ENCODE measurements around the gene PFKL. TPM values are rescaled to one million over a fixed set of nuclear protein-coding genes. Genes with fewer than 3 reads are reported as not detected.

The PFKL gene
- total and polyA plus RNA-seq, 2 of the 8 experiments (the other 6 are each of a cell fraction or from before 2014, with no cell fraction given) = 80.2 to 82.3 TPM

DNA sequence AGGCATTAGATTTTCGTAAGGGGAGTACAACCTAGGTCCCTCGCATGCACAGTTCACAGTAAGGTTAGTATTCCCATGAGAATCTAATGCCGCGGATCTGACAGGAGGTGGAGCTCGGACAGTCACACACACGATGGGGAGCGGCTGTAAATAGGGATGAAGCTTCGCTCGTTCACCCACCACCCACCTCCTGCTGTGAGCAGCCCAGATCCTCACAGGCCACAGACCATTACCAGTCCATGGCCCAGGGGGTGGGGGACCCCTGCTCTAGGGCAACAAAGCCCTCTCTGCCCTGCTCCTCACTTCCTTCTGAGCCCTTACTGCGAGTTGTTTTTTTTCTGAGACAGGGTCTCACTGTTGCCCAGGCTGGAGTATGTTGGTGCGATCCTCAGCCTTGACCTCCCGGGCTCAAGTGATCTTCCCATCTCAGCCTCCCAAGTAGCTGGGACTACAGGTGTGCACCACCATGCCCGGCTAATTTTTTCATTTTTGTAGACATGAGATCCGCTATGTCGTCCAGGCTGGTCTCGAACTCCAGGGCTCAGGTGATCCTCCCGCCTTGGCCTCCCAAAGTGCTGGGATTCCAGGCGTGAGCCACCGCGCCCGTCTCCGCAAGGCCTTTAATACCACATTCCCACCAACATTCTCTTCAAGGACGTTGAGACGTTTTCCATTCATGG is 74.9 kb downstream of the PFKL start:
- Histone ChIP-seq H4K8ac (ENCODE audit: extremely low read depth, insufficient read depth, low read length) (no peak overlapping the region), H3K36me3 (ENCODE audit: control insufficient read depth in 2 of 4, insufficient read depth in 4 of 4, low read length in 3 of 4) (no peaks in the 10 kb centered on the region), H4K5ac (ENCODE audit: insufficient read length, low read depth, low read length) (no peak overlapping the region), H3K4me2 (ENCODE audit: insufficient read depth in 1 of 2, low read depth in 2 of 2, low read length in 2 of 2) (no peak overlapping the region), H4K20me1 (replicated peaks in 1 of 2; ENCODE audit: control insufficient read depth in 1 of 2, insufficient read depth in 2 of 2, low read length in 2 of 2) (no peaks in the 10 kb centered on the region), H3K14ac (ENCODE audit: insufficient read length) (no peak overlapping the region), H3K9me3 (ENCODE audit: insufficient read depth in 2 of 2, low read depth in 1 of 2, low read length in 1 of 2) (peaks cover 6 to 14% of the 10 kb centered on the region in 2 experiments; a peak in 3 of 4 replicates), H3K56ac (replicated peaks; ENCODE audit: insufficient read length, low read depth, low read length) (no peak overlapping the region), H3K23me2 (ENCODE audit: low read depth, low read length) (no peaks in the 10 kb centered on the region; the same call in 1 of the 2 replicates), H3K23ac (ENCODE audit: insufficient read length) (no peak overlapping the region), H2BK5ac (ENCODE audit: low read depth, low read length) (no peak overlapping the region), H2BK12ac (ENCODE audit: low read depth, low read length) (no peak overlapping the region), H3K4me3 (ENCODE audit: extremely low read depth in 1 of 4, insufficient read depth in 2 of 4, low read depth in 3 of 4, low read length in 4 of 4) (no peak overlapping the region), H2BK15ac (ENCODE audit: low read length) (no peak overlapping the region), H2BK120ac (replicated peaks; ENCODE audit: low read depth, low read length) (no peak overlapping the region), H2BK20ac (ENCODE audit: low read length) (no peak overlapping the region), H3K79me2 (ENCODE audit: control insufficient read depth in 1 of 2, insufficient read depth in 2 of 2, low read length in 2 of 2) (no peaks in the 10 kb centered on the region), H2AK5ac (ENCODE audit: low read depth, low read length) (no peak overlapping the region), H2AFZ (ENCODE audit: low read length) (no peak overlapping the region), H3K27ac (ENCODE audit: low read depth, low read length) (no peak overlapping the region), H3K9ac (replicated peaks in 1 of 4; ENCODE audit: extremely low read depth in 1 of 4, low read depth in 3 of 4, low read length in 3 of 4) (no peak overlapping the region), H3K18ac (ENCODE audit: extremely low read depth, low read length) (no peak overlapping the region), H3K79me1 (ENCODE audit: low read depth, low read length) (no peaks in the 10 kb centered on the region), H3K27me3 (replicated peaks in 1 of 4; ENCODE audit: control insufficient read depth in 3 of 4, extremely low read depth in 1 of 4, insufficient read depth in 3 of 4, low read length in 3 of 4) (peaks cover 0 to 11% (median 11%) of the 10 kb centered on the region in 4 experiments; a peak in 4 of 7 replicates), H3K4ac (replicated peaks; ENCODE audit: insufficient read length, low read depth, low read length) (no peak overlapping the region), H4K91ac (replicated peaks; ENCODE audit: insufficient read length, low read length) (no peak overlapping the region), H3K4me1 (replicated peaks in 1 of 4; ENCODE audit: control insufficient read depth in 3 of 4, insufficient read depth in 4 of 4, low read length in 3 of 4) (peaks cover 0 to 6% (median 4%) of the 10 kb centered on the region in 4 experiments; a peak in 6 of 7 replicates)
- TF ChIP-seq KDM5A (IDR thresholded peaks at IDR 0.05; ENCODE audit: low read length) (no peak), TCF12 (IDR thresholded peaks at IDR 0.05; ENCODE audit: low read depth, low read length) (no peak), GTF2F1 (IDR thresholded peaks at IDR 0.05; ENCODE audit: borderline replicate concordance, low read depth, low read length) (no peak), POLR2A (IDR thresholded peaks at IDR 0.05; ENCODE audit: control extremely low read depth in 1 of 2, low read depth in 2 of 2, low read length in 2 of 2) (no peak), CHD2 (IDR thresholded peaks at IDR 0.05; ENCODE audit: low read length) (no peak)
- TF ChIP-seq, protein P1, sequence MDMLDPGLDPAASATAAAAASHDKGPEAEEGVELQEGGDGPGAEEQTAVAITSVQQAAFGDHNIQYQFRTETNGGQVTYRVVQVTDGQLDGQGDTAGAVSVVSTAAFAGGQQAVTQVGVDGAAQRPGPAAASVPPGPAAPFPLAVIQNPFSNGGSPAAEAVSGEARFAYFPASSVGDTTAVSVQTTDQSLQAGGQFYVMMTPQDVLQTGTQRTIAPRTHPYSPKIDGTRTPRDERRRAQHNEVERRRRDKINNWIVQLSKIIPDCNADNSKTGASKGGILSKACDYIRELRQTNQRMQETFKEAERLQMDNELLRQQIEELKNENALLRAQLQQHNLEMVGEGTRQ (IDR thresholded peaks at IDR 0.05; ENCODE audit: low read length) = no peak
- 93% methylated on average over 24 of the region's 24 CpGs; no CpG with 5 or more reads in 1 of the 2 experiments for WGBS, 2 experiments (ENCODE audit: extremely low coverage in 1 of 2, insufficient coverage in 1 of 2, insufficient read length in 1 of 2, insufficient replicate concordance in 2 of 2, low coverage in 1 of 2, low lambda C conversion rate in 2 of 2, missing lambda C conversion rate in 1 of 2)
- ChIA-PET POLR2A (ENCODE audit: partially characterized antibody) (no interaction called here), CTCF (ENCODE audit: partially characterized antibody) (interaction anchor here (0.7 to 1.7 kb wide), 2 partner anchors 44 to 47 kb away, joined by 3 to 4 read pairs; no protein-coding TSS in a partner anchor)
- DNase-seq (ENCODE audit: low read depth in 1 of 2, low spot score in 2 of 2) = no peak
- FAIRE-seq = no peak

All from H1 (cell line).